Esophagus muscularis mucosa (tissue), 2 donors: ENCODE measurements around the gene CPNE8.

Source experiments
- POLR2A ChIP-seq: fragments of 450-650 bp; IDR thresholded peaks from one replicate; pipeline ENCODE4 v1.6.1; 2017; ENCODE audit warnings: antibody characterized with exemption, moderate library complexity, mild to moderate bottlenecking, low read depth
- POLR2AphosphoS5 ChIP-seq, 2 donors: sonication (generic); formaldehyde crosslinking; IDR thresholded peaks; one replicate each; pipeline ENCODE4 v1.6.1; 2017; ENCODE audit warnings: antibody characterized with exemption in 2 of 2

DNA sequence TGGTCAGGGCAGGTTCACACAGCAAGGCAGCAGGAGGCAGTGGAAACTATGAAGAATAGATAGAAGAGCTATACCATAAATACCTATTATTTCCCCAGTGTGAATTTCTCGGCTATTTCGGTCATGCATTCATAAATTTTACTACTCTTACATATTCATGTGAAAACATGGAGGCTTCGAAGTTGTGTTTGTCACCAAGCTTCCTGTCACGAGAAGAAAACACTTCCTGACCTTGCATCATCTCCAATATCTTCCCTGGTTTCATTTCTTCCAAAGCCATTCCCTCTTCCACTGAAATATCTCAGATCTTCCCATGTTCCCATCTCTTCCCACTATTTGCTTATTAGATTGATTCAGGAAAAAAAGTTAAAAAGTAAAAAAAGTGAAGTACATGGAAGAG, 80.4 kb downstream of the CPNE8 start:
- TF ChIP-seq POLR2AphosphoS5 (IDR thresholded peaks at IDR 0.05) (no peak), POLR2A (no peak)
